GM23338 (cell line): Measurements from ENCODE around the gene GGNBP2. TPM values are rescaled to one million over a fixed set of nuclear protein-coding genes. Genes with fewer than 3 reads are reported as not detected.
A peak's percentile ranks its signal among the peaks of the same experiment; 100 is the strongest.

Experiments
- ATAC-seq: fragments of 200-7000 bp; cut with Tn5 transposase; 3 replicates; pipeline ENCODE4 v1.9.1; 2020
- DNase-seq: peaks from one replicate; pipeline ENCODE4 v3.0.0-alpha.2; 2015; ENCODE audit warnings: low spot score
- H2AFZ ChIP-seq: fragments of 200-600 bp; sonication (generic); 2 replicates; pipeline ENCODE4 v1.8.0; 2016; ENCODE audit warnings: antibody characterized with exemption, mild to moderate bottlenecking, moderate library complexity
- H3F3A ChIP-seq: fragments of 200-600 bp; sonication (generic); replicated peaks from 2 replicates; pipeline ENCODE4 v1.8.0; 2017; ENCODE audit warnings: antibody characterized with exemption, mixed run types, low read depth
- H3K27ac ChIP-seq: fragments of 200-600 bp; sonication (generic); 2 replicates; pipeline ENCODE4 v1.6.1; 2016; ENCODE audit warnings: low read depth
- H3K27me3 ChIP-seq: fragments of 200-600 bp; sonication (generic); 2 replicates; pipeline ENCODE4 v1.8.0; 2016; ENCODE audit warnings: mild to moderate bottlenecking, mixed run types, moderate library complexity; ENCODE audit not compliant: insufficient read depth
- H3K36me3 ChIP-seq: fragments of 200-600 bp; sonication (generic); 2 replicates; pipeline ENCODE4 v1.8.0; 2016; ENCODE audit warnings: mild to moderate bottlenecking; ENCODE audit not compliant: insufficient read depth
- H3K4me1 ChIP-seq: fragments of 200-600 bp; sonication (generic); 2 replicates; pipeline ENCODE4 v1.8.0; 2016; ENCODE audit warnings: mild to moderate bottlenecking, moderate library complexity; ENCODE audit not compliant: insufficient read depth
- H3K4me2 ChIP-seq: fragments of 200-600 bp; sonication (generic); 2 replicates; pipeline ENCODE4 v1.7.1; 2017; ENCODE audit warnings: mixed run types
- H3K4me3 ChIP-seq: fragments of 200-600 bp; sonication (generic); 2 replicates; pipeline ENCODE4 v1.6.1; 2016; ENCODE audit warnings: mixed run types
- H3K79me2 ChIP-seq: fragments of 200-600 bp; sonication (generic); replicated peaks from 2 replicates; pipeline ENCODE4 v1.8.0; 2017; ENCODE audit warnings: mild to moderate bottlenecking; ENCODE audit not compliant: insufficient read depth
- H3K9me2 ChIP-seq: fragments of 200-600 bp; sonication (generic); 2 replicates; pipeline ENCODE4 v1.8.0; 2017; ENCODE audit not compliant: insufficient read depth
- H4K20me1 ChIP-seq: fragments of 200-600 bp; sonication (generic); replicated peaks from 2 replicates; pipeline ENCODE4 v1.8.0; 2017; ENCODE audit warnings: mild to moderate bottlenecking; ENCODE audit not compliant: insufficient read depth
- H3K27ac Mint-ChIP-seq: 2 replicates; pipeline ENCODE4 v1.8.0; 2020; ENCODE audit warnings: inconsistent platforms, mild to moderate bottlenecking, moderate library complexity, mixed read lengths
- H3K27me3 Mint-ChIP-seq: 3 replicates; pipeline ENCODE4 v1.8.0; 2022; ENCODE audit warnings: low read depth, mild to moderate bottlenecking, moderate library complexity, mixed read lengths, inconsistent platforms; ENCODE audit not compliant: insufficient read depth, poor library complexity
- H3K36me3 Mint-ChIP-seq: 3 replicates; pipeline ENCODE4 v1.8.0; 2021; ENCODE audit warnings: low read depth, mild to moderate bottlenecking, inconsistent platforms, moderate library complexity, mixed read lengths
- H3K4me1 Mint-ChIP-seq: 3 replicates; pipeline ENCODE4 v1.8.0; 2020; ENCODE audit warnings: mild to moderate bottlenecking, inconsistent platforms, mixed read lengths
- H3K4me3 Mint-ChIP-seq: 3 replicates; pipeline ENCODE4 v1.8.0; 2021; ENCODE audit warnings: moderate library complexity, mild to moderate bottlenecking, inconsistent platforms, mixed read lengths
- H3K9me3 Mint-ChIP-seq: 3 replicates; pipeline ENCODE4 v1.8.0; 2020; ENCODE audit warnings: moderate library complexity, mild to moderate bottlenecking, inconsistent platforms, mixed read lengths
- CREB1 ChIP-seq: fragments of 250-450 bp; sonication (Bioruptor Pico); IDR thresholded peaks from 2 replicates; pipeline ENCODE4 v1.5.0; 2020; ENCODE audit warnings: low read depth, mild to moderate bottlenecking, moderate library complexity
- CTCF ChIP-seq, 2 experiments: fragments of 200-600 bp in 1 of 2; sonication (generic) in 1 of 2; conservative IDR thresholded peaks; 2 replicates each; pipeline versions ENCODE4 v1.5.1 to v1.6.1; 2016 to 2017; ENCODE audit warnings: antibody characterized with exemption in 2 of 2, low read depth in 2 of 2, mild to moderate bottlenecking in 2 of 2, moderate library complexity in 1 of 2
- ETS1 ChIP-seq: IDR thresholded peaks from 2 replicates; pipeline ENCODE4 v1.6.1; 2016; ENCODE audit warnings: antibody characterized with exemption
- EZH2phosphoT487 ChIP-seq: fragments of 200-600 bp; sonication (generic); IDR thresholded peaks from one replicate; pipeline ENCODE4 v1.8.1; 2018; ENCODE audit warnings: antibody characterized with exemption; ENCODE audit not compliant: unreplicated experiment
- POLR2AphosphoS5 ChIP-seq: IDR thresholded peaks from 2 replicates; pipeline ENCODE4 v1.6.1; 2016; ENCODE audit warnings: antibody characterized with exemption, low read depth
- REST ChIP-seq: IDR thresholded peaks from one replicate; pipeline ENCODE4 v1.6.1; 2018; ENCODE audit warnings: antibody characterized with exemption; ENCODE audit not compliant: unreplicated experiment
- STAT1 ChIP-seq: IDR thresholded peaks from one replicate; pipeline ENCODE4 v1.6.1; 2016; ENCODE audit warnings: antibody characterized with exemption; ENCODE audit not compliant: unreplicated experiment
- ZNF114 ChIP-seq: fragments of 250-450 bp; sonication (Bioruptor Pico); IDR thresholded peaks from 2 replicates; pipeline ENCODE4 v1.5.0; 2020; ENCODE audit warnings: mild to moderate bottlenecking, moderate library complexity
- ZNF331 ChIP-seq: fragments of 250-450 bp; sonication (Bioruptor Pico); IDR thresholded peaks from 2 replicates; pipeline ENCODE4 v1.5.0; 2020; ENCODE audit warnings: low read depth, mild to moderate bottlenecking, moderate library complexity
- ZNF462 ChIP-seq: fragments of 250-450 bp; sonication (Bioruptor Pico); IDR thresholded peaks from 2 replicates; pipeline ENCODE4 v1.5.0; 2020; ENCODE audit warnings: mild to moderate bottlenecking, moderate library complexity
- polyA plus RNA-seq: library from polyadenylated mRNA; unstranded; fragments of >200 nt; fragmentation: Nextera tagmentation; extraction: Ambion mirVana; gene quantifications from 2 replicates; pipeline ENCODE4 v1.2.1, GENCODE V29; 2016
- total RNA-seq: library from RNA; depleted of rRNA; stranded (reverse); fragments of >200 nt; shearing (Covaris generic); gene quantifications from 2 replicates; pipeline ENCODE4 v1.2.3, GENCODE V29; 2014

Gene GGNBP2
- total and polyA plus RNA-seq, 2 experiments from 2014 or later: 40.7 to 41.2 TPM

GRCh38 chr17:36601303-36602029 is 56.7 kb downstream of the GGNBP2 start, which contains the start of gene MRM1:
MRM1 (plus strand) TSS chr17:36601583; CDS start chr17:36601811, 228 bp downstream.
- Histone ChIP-seq H3K9me2 (no peaks in the 10 kb centered on the region), H3K4me2 (peak within 1 kb of the TSS; percentile 91), H3F3A (peaks cover 15% of the 10 kb centered on the region), H4K20me1 (peaks cover 25% of the 10 kb centered on the region), H3K27ac (peak within 1 kb of the TSS; percentile 86), H3K4me1 (peaks cover 23% of the 10 kb centered on the region), H3K27me3 (no peaks in the 10 kb centered on the region), H3K79me2 (peaks cover 39% of the 10 kb centered on the region), H2AFZ (peak within 1 kb of the TSS; percentile 94), H3K4me3 (peak within 1 kb of the TSS; percentile 92), H3K36me3 (no peaks in the 10 kb centered on the region)
- Mint-ChIP-seq H3K9me3 (no peaks in the 10 kb centered on the region), H3K4me1 (peaks cover 25% of the 10 kb centered on the region), H3K36me3 (peaks cover 35% of the 10 kb centered on the region), H3K27ac (peak within 1 kb of the TSS; percentile 95), H3K4me3 (peak within 1 kb of the TSS; percentile 87), H3K27me3 (peaks cover 19% of the 10 kb centered on the region)
- DNase-seq (peak; percentile 96), ATAC-seq (peak; percentile 83)
- TF ChIP-seq ZNF114 (CRISPR knock-in tag) (no peak), ZNF462 (CRISPR knock-in tag) (no peak), EZH2phosphoT487 (no peak), ZNF331 (CRISPR knock-in tag) (no peak), CTCF (conservative IDR thresholded peaks at IDR 0.05; ENCODE audit: low read depth in 2 of 2) (peak in 1 of 2 experiments; percentile 35; a peak in 2 of 4 replicates), REST (peak; percentile 6), POLR2AphosphoS5 (peak; percentile 95), ETS1 (no peak; the same call in 1 of the 2 replicates), CREB1 (CRISPR knock-in tag) (no peak), STAT1 (no peak)
